ACHN (cell line): Measurements from ENCODE around the gene ZBTB46.
A peak's percentile ranks its signal among the peaks of the same experiment; 100 is the strongest.

Experiments used
- DNase-seq: peaks from one replicate; pipeline ENCODE4 v3.0.0-alpha.2; 2015
- in situ Hi-C: cut with HindIII; loops from 2 replicates; pipeline ENCODE4 v1.10.0; 2017; ENCODE audit warnings: low sequenced_read_pairs, low pct_ligation_motif_present, low pct_unique_long_range_greater_than_20kb

The ZBTB46 gene

GRCh38 chr20:63706852-63707557, 124.1 kb downstream of the ZBTB46 start:
- in situ Hi-C loops = no loop called here
- DNase-seq = peak; percentile 41

GRCh38 chr20:63706027-63706695, 124.9 kb downstream of the ZBTB46 start:
- in situ Hi-C loops = no loop called here
- no peak for DNase-seq

- DNase-seq = no peak
- in situ Hi-C loops = no loop called here
These were observed 125.6 kb downstream of the ZBTB46 start for GRCh38 chr20:63705232-63706026.

GRCh38 chr20:63704749-63705117, 126.3 kb downstream of the ZBTB46 start:
- in situ Hi-C loops = no loop called here
- DNase-seq = no peak

- DNase-seq = no peak
- in situ Hi-C loops = no loop called here
These were observed 126.9 kb downstream of the ZBTB46 start for GRCh38 chr20:63703976-63704748.

GRCh38 chr20:63703471-63703975, 127.5 kb downstream of the ZBTB46 start:
- in situ Hi-C loops = no loop called here
- DNase-seq = no peak

GRCh38 chr20:63702751-63703470, 128.2 kb downstream of the ZBTB46 start:
- in situ Hi-C loops = no loop called here
- no peak for DNase-seq

- in situ Hi-C loops = no loop called here
- no peak for DNase-seq
These were observed 128.9 kb downstream of the ZBTB46 start for GRCh38 chr20:63702036-63702665.

GRCh38 chr20:63701329-63702035, 129.6 kb downstream of the ZBTB46 start:
- in situ Hi-C loops = no loop called here
- DNase-seq = no peak

GRCh38 chr20:63701051-63701328, 130.1 kb downstream of the ZBTB46 start:
- in situ Hi-C loops = no loop called here
- no peak for DNase-seq

- DNase-seq = no peak
- in situ Hi-C loops = no loop called here
These were observed 130.6 kb downstream of the ZBTB46 start for GRCh38 chr20:63700199-63701050.

- in situ Hi-C loops = no loop called here
- no peak for DNase-seq
These were observed 131.4 kb downstream of the ZBTB46 start for GRCh38 chr20:63699466-63700198.

GRCh38 chr20:63698739-63699465, 132.2 kb downstream of the ZBTB46 start:
- in situ Hi-C loops = no loop called here
- peak; percentile 82 for DNase-seq

GRCh38 chr20:63697868-63698545, 133.1 kb downstream of the ZBTB46 start:
- DNase-seq = peak; percentile 27
- in situ Hi-C loops = no loop called here

GRCh38 chr20:63697357-63697867, 133.7 kb downstream of the ZBTB46 start:
- peak; percentile 22 for DNase-seq
- in situ Hi-C loops = no loop called here
